Medulla oblongata (tissue), 1 donor: Measurements from ENCODE around the gene RALGAPA1.
"Not testable (repeated sequence)": the region's sequence is repeated elsewhere in the genome, so short reads cannot be mapped to it uniquely, and the experiment has no call there.

Experiments
- DNase-seq: peaks from one replicate; pipeline ENCODE4 v3.0.0-alpha.2; 2015; ENCODE audit errors: extremely low spot score

RALGAPA1 gene

DNA sequence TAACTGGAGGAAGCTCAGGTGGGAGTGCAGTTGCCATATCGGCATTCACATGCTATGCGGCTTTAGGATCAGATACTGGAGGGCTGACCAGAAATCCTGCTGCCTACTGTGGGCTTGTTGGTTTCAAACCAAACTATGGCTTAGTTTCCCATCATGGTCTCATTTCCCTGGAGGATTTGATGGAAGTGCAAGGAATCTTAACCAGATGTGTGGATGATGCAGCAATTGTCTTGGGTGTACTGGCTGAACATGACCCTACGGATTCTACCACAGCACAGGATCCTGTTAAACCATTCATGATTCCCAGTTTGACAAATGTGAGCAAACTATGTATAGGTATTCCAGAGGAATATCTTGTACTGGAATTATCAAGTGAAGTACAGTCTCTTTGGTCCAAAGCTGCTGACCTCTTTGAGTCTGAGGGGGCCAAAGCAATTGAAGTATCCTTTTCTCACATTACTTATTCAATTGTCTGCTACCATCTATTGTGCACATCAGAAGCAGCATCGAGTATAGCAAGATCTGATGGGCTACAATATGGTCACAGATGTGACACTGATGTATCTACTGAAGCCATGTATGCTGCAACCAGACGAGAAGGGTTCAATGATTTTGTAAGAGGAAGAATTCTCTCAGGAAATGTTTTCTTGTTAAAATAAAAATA, 42.9 kb downstream of the RALGAPA1 start:
- DNase-seq, result no peak

DNA sequence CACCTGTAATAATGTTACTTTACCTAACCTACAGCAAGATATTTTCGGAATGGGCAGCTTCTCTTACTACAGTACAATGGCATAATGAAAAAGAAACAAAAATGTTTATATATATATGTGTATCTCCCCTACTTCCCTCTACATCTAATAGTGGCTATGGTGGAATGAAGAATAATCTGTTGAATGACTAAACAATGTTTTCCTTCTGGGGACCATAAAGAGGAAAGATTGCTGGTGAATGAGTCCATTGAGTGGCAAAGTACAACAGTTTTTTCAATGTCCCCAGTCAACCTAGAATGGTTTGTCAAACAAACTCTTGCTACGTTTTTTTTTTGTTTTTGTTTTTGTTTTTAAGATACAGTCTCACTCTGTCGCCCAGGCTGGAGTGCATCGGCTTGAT, 47.2 kb downstream of the RALGAPA1 start:
- DNase-seq, result no peak

DNA sequence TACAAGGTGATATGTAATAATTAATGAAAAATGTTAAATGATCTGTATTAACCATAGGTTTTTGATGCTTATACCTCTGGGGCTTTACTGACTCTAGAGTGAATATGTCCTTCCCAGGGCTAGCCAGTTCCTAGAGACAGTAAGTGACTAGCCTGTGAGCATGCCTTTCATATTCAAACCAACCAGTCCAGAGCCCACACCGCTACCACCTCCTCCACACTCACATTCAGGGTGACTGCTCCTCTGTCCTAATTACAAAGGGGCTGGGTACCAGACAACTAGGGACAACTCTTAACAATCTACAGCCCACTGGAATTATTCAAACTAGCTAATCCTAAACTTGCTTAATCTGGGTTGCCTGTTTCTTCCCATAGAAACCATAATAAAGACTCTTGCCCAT, 49.0 kb downstream of the RALGAPA1 start:
- no peak for DNase-seq

DNA sequence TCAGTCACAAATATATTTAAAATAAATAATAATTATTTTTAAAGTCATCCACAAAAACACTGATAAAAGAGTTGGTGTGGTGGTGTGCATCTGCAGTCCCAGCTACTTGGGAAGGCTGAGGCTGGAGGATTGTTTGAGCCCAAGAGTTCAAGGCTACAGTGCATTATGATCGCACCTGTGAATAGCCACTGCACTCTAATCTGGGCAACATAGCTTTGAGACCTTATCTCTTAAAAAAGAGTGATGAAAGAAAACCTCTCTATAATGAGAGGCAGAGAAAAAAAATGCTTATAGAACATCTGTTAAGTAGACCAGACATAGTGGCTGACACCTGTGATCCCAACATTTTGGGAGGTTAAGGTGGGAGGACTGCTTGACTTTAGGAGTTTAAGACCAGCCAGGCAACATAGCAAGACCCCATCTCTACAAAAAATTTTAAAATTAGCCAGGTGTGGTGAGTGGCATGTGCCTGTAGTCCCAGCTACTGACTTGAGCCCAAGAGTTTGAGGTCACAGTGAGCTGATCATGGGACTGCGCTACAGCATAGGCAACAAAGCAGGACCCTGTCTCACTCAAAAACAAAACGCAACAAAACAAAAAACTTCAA, 50.5 kb downstream of the RALGAPA1 start:
- DNase-seq, result no peak

DNA sequence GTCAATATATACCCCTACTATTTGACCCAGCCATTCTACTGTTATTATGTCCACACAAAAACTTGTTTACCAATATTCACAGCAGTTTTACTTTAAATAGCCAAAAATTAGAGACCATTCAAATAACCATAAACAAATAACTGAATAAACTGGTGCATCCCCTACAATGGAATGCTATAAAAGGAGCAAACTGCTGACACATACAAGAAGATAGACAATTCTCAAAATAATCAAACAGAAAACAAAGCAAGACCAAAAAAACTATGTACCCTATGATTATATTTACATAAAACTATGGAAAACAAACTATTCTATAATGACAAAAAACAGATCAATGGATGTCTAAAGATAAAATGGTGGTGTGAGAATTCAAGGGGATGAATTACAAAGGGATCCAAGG, 54.4 kb downstream of the RALGAPA1 start:
- DNase-seq, result no peak

DNA sequence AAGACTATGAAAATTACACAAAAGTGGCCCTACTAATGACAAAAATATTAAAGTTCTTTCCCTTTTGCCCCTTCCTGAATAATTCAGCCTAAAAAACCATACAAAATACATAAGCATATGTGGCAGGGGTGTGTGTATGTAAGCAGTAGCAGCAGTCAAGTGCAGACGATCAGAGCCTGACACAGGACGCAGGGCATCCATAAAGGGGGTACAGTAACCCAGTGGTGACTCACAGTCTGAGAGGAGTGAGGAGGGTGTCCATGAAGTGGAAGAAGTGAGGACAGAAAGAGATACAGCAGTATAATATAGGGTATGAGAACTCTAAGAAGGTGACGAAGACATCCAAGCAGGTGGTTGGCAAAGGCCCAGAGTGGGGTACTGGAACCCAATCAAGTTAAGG, 56.7 kb downstream of the RALGAPA1 start:
- no peak for DNase-seq

DNA sequence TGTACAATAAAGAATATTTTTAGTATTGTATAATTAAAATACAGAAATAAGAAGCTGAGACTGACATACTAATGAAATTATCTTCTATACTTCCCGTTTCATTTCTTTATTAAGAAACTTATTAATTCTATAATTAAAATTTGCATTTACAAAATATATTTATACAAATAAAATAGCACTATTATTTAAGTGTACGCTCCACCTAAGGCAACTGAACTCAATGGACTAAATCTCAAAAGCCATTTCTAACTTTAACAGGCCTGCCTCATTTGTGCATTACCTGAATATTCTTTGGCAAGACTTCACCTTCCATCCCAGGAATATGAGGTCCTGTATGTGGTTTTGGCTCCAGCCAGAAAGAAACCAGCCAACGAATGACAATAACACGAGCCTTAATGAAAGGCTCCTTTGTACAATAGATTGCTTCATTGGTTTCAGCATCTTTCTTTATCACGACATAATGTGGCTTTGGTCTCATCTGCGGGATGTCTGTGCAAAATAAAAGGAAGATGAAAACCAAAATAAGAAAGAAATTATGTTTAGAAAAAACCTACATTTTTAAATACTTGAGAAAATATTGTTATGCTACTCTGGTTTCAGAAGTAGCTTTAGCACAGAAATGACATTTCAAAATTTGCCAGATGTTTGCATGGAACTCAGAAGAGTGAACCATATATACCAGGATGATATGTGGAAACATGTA, 58.7 kb downstream of the RALGAPA1 start:
- peak; percentile 43 for DNase-seq

DNA sequence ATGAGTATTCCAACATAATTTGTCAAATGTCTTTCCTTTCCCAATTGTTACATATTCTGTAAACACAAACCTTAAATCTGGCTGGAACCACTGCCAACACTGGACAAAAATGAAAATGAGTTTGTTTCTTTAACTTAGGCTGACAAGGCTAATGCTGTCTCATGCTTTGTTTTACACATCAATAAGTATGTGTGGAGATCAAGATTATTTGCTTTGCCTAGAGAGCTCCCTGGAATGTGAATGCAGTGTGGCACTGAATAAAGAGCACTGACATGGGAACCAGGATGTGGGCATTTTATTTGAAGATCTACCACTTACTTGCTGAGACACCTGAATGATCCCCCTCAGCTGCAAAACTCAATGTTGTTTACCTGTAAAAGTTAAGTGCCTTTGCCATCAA, 61.7 kb downstream of the RALGAPA1 start:
- DNase-seq, result peak; percentile 6

DNA sequence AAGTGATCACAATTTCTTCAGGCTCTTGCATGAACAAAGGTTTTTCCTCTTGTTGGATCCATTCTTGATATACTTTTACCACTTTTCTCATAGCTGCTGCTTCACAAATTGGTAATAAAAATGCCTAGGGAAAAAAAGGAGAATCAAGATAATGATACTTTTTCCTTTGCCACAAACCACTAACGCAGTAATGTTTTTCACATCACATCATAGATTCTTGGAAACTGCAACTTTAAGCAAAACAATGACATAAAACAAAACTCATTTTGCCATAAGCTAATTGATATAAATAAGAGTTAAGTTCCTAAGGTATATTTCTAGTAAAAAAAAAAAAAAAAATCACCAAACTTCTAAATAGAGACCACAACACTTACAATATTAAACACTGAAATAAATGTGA, 66.7 kb downstream of the RALGAPA1 start:
- DNase-seq, result no peak

DNA sequence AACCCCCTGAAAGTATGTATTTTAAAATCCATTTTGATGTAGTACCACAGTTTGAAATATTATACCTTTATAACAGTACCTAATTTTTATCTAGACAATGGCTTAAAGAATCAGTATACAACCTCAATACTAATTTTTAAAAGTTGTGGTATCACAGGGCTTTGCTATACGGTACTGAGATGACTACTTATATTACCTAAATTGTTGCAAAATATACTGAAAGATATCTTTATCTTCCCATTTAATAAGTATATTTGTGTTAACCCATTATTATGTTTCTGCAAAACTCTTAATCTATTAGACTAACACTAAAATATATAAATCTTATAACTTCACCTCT, 67.1 kb downstream of the RALGAPA1 start:
- no peak for DNase-seq

DNA sequence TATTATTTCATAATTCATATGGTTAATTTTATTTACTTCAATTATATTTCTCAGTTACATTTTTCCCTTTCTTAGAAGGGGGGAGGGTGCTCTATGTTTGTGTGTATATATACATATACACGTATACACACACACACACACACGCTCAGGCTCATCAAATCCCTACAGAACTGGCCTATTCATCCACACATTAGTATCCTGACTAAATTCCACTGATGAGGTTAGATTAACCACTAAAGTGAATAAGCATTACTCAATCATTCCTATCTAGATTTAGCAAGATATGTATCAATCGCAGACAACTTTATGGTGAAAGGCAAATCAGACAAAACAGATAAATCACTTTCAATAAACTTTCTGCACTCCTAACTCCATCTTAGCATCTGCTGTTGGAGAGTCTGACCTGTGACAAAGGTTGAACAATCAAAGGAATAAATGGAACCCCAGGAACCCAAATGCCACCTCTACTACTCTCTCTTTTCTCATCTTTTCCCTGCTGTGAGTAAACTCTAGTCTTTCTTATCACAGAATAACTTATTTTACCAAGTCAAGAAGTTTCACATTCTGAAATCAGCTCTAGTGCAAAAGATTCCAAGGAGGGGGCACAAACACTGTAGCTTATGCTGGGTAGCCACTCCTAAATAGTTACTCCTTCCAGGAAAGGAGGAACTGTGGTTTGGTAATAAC, 67.6 kb downstream of the RALGAPA1 start:
- DNase-seq, result no peak

DNA sequence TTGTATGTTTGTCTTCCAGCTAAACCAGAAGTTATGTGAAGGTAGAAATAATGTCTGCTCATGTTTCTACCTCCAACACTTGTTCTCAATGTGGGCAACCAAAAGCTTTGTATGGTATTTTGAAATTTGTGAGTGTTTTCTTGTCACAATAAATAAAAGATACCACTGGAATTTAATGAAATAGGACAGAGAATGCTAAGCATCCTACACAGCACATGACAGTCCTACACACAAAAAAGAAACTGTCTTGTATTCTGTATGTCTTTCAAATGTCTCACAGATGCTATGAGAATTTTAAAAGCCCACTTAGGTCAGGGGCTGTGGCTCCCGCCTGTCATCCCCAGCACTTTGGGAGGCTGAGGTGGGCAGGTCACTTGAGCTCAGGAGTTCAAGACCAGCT, 68.9 kb downstream of the RALGAPA1 start:
- DNase-seq, result no peak

DNA sequence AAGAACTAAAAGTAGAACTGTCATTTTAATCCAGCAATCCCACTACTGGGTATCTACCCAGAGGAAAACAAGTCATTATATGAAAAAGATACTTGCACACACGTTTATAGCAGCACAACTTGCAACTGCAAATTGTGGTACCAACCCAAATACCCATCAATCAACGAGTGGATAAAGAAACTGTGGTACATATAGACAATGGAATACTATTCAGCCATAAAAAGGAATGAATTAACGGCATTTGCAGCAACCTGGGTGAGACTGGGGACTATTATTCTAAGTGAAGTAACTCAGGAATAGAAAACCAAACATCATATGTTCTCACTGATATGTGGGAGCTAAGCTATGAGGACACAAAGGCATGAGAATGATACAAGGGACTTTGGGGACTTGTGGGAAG, 73.9 kb downstream of the RALGAPA1 start:
- DNase-seq, result not testable (repeated sequence)

DNA sequence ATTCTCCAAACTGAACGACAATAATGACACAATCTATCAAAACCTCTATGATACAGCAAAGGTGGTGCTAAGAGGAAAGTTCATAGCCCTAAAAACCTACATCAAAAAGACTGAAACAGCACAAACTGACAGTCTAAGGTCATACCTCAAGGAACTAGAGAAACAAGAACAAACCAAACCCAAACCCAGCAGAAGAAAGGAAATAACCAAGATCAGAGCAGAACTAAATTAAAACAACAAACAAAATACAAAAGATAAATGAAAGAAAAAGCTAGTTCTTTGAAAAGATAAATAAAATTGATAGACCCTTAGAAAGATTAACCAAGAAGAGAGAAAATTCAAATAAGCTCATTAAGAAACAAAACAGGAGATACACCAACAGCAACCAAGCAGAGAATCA, 75.6 kb downstream of the RALGAPA1 start:
- not testable (repeated sequence) for DNase-seq

DNA sequence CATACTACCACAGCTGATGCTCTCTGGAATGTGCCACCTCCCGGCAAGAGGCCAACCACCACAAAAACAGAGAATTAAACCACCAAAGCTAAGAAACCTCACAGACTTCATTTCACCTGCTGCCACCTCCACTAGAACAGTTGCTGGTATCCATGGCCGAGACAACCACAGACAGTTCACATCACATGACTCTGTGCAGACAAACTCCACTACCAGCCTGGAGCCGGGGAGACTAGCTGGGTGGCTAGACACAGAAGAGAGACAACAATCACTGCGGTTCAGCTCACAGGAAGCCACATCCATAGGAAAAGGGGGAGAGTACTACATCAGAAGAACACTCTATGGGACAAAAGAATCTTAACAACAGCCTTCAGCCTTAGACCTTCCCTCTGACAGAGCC, 78.2 kb downstream of the RALGAPA1 start:
- DNase-seq, result no peak

DNA sequence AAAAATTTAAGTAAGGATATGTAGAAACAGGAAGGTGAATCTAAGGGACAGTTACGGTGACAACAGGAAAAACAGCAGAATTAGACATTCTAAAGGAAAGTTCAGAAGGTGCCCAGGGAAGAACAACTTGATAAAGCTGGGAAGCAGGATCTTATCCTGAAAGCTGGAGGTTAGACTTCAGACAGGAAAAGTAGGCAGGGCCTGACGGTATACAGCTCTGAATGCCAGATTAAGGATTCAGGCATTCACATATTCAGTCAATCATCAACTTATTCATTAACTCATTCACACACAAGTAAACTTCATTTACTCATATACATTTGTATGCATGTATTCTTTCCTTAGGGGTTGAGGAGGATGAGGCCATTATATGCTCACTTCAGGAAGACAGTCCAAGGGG, 81.3 kb downstream of the RALGAPA1 start:
- DNase-seq, result no peak

DNA sequence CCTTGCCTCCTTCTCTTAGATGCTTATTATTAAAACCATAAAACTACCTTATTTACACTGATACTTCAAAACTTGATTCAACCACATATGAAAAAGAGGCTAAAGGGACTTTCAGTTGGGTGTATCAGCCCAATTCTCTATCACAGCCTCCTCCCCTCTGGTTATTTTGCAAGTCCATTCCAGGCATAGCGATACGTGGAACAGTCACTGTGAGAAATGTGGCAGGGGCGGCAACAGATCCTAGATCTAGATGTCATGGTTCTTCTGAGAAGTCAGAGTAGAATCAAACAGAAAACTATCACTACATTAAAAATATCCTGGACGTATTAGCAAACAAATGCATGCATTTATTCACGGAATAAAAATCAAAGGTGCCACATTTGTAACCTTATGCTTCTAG, 83.2 kb downstream of the RALGAPA1 start:
- DNase-seq, result no peak

DNA sequence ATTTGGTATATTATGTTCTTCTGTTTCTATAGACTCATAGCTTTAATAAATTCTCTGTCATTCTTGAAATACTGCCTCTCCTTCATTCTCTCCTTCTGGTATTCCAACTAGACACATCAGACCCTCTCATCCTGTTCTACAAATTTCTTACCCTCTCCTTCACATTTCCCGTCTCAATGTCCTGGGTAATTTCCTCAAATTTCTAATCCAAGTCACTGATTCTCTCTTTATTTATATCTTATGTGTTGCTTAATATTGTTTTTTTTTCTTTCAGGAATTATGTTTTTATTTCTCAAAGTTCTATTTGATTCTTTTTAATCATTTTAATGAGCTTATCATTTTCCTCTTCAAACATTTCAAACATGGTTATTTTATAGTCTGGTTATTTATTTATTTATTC, 94.0 kb downstream of the RALGAPA1 start:
- no peak for DNase-seq

DNA sequence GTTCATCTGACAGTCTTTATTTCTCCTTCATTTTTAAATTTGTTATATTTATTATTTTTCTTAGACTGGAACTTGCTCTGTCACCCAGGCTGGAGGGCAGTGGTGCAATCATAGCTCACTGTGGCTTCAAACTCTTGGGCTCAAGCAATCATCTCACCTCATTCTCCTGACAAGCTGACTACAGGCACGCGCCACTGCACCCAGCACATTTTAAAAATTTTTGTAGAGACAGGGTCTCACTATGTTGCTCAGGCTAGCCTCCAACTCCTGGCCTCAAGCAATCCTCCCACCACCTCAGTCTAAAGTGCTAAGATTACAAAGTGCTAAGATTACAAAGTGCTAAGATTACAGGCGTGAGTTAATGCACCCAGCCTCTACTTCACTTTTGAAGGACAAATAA, 96.6 kb downstream of the RALGAPA1 start:
- no peak for DNase-seq

DNA sequence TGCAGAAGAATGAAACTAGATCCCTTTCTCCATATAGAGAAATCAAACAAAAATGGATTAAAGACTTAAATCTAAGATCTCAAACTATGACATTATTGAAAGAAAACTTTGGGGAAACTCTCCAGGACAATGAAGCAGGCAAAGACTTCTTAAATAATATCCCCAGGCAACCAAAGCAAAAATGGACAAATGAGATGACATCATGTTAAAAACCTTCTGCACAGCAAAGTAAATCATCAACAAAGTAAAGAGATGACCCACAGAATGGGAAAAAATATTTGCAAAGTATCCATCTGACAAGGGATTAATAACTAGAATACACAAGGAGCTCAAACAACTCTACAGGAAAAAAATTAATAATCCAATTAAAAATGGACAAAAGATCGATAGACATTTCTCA, 101.0 kb downstream of the RALGAPA1 start:
- no peak for DNase-seq

DNA sequence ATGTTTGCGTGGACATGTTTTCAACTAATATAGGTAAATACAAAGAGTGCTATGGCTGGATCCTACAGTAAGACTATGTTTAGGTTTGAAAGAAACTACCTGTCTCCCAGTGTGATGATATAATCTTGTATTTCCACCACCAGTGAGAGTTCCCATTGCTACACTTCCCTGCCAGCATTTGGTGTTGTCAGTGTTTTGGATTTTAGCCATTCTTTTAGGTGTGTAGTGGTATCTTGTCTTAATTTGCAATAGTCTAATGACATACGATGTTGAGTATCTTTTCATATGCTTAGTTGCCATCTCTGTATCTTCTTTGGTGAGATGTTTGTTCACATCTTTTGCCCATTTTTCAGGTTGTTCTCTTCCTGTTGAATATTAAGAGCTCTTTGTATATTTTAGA, 103.5 kb downstream of the RALGAPA1 start:
- no peak for DNase-seq

DNA sequence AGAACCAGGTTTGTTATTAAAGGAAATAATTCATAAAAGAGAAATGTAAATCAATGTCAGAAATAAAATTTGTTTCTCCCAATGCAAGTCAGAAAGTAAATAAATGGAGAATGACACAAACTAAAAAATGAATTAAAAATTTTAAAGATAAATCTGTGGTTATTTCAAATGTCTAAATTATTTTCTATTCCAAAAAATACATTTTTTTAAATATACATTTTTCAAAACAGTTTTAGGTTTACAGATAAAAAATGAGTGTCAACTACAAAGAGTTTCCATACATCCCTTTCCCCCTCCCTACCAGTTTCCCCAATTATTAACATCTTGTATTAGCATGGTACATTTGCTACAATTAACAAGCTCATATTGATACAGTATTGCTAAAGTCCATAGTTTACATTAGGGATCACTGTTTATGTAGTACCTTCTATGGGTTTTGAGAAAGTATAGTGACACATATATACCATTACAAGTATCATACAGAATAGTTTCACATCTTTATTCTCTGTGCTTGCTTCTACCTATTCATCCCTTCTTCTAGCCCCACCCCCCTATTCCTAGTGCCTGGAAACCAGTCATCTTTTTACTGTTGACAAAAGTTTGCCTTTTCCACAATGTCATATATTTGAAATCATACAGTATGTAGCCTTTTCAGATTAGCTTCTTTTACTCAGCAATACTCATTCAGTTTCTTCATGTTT, 104.2 kb downstream of the RALGAPA1 start:
- DNase-seq, result no peak
